Stimulated activated CD4-positive, alpha-beta T cell treated with anti-CD3 and anti-CD28 coated beads, Interleukin-4, amount 100 ng/mL, for 24 hours (primary cell): Measurements from ENCODE around the gene LRRN2.

Experiments used
- DNase-seq: peaks from one replicate; pipeline ENCODE4 v3.0.0-alpha.2; 2020

Gene LRRN2

GRCh38 chr1:204624631-204625216, 60.8 kb downstream of the LRRN2 start:
- no peak for DNase-seq

- peak; percentile 5 for DNase-seq
Observed at GRCh38 chr1:204623894-204624361, 61.6 kb downstream of the LRRN2 start.

GRCh38 chr1:204623365-204623893, 62.1 kb downstream of the LRRN2 start:
- DNase-seq = no peak

GRCh38 chr1:204621996-204622395, 63.5 kb downstream of the LRRN2 start:
- no peak for DNase-seq

GRCh38 chr1:204621396-204621795, 64.1 kb downstream of the LRRN2 start:
- no peak for DNase-seq

GRCh38 chr1:204619721-204620120, 65.8 kb downstream of the LRRN2 start:
- no peak for DNase-seq

- no peak for DNase-seq
Observed at GRCh38 chr1:204618148-204618760, 67.3 kb downstream of the LRRN2 start.

GRCh38 chr1:204617256-204618147, 68.0 kb downstream of the LRRN2 start:
- no peak for DNase-seq

GRCh38 chr1:204616641-204617040, 68.9 kb downstream of the LRRN2 start:
- no peak for DNase-seq

- no peak for DNase-seq
Observed at GRCh38 chr1:204615881-204616280, 69.7 kb downstream of the LRRN2 start.

GRCh38 chr1:204613636-204614035, 71.9 kb downstream of the LRRN2 start:
- DNase-seq = no peak

- no peak for DNase-seq
Observed at GRCh38 chr1:204612326-204612725, 73.2 kb downstream of the LRRN2 start.

- no peak for DNase-seq
Observed at GRCh38 chr1:204611036-204611435, 74.5 kb downstream of the LRRN2 start.

GRCh38 chr1:204607910-204608309, 77.6 kb downstream of the LRRN2 start:
- no peak for DNase-seq

- no peak for DNase-seq
Observed at GRCh38 chr1:204605791-204606190, 79.7 kb downstream of the LRRN2 start.

- DNase-seq = no peak
Observed at GRCh38 chr1:204602871-204603542, 82.5 kb downstream of the LRRN2 start.

- no peak for DNase-seq
Observed at GRCh38 chr1:204602111-204602579, 83.4 kb downstream of the LRRN2 start.

- DNase-seq = no peak
Observed at GRCh38 chr1:204600968-204601367, 84.6 kb downstream of the LRRN2 start.

- no peak for DNase-seq
Observed at GRCh38 chr1:204600203-204600602, 85.3 kb downstream of the LRRN2 start.

- DNase-seq = no peak
Observed at GRCh38 chr1:204599596-204599995, 85.9 kb downstream of the LRRN2 start.

GRCh38 chr1:204599098-204599497, 86.4 kb downstream of the LRRN2 start:
- no peak for DNase-seq

- DNase-seq = no peak
Observed at GRCh38 chr1:204598319-204598969, 87.1 kb downstream of the LRRN2 start.
